Common myeloid progenitor, CD34-positive (primary cell): Measurements from ENCODE around the gene JMJD1C.
A peak's percentile ranks its signal among the peaks of the same experiment; 100 is the strongest.

ENCODE experiments used
- CTCF ChIA-PET: fragments of 350-600 bp; sonication (Branson Sonifier 250); formaldehyde crosslinking; loops from one replicate; lab custom pipeline; 2021; ENCODE audit warnings: antibody characterized with exemption; lab: Charles Lee
- POLR2A ChIA-PET: fragments of 350-600 bp; sonication (Branson Sonifier 250); formaldehyde crosslinking; loops from one replicate; lab custom pipeline; 2021; ENCODE audit warnings: antibody characterized with exemption; lab: Charles Lee
- DNase-seq, 3 donors: peaks; one replicate each; pipeline versions ENCODE4 v3.0.0 to v3.0.0-alpha.2; 2013
- H3K27ac ChIP-seq, 2 experiments: 1 replicate in 1 of 2; 2 replicates in 1 of 2; pipeline ENCODE4 v1.7.0; 2013; ENCODE audit warnings: inconsistent platforms in 2 of 2, low read length in 2 of 2, mild to moderate bottlenecking in 2 of 2, low read depth in 1 of 2, moderate library complexity in 1 of 2; ENCODE audit not compliant: severe bottlenecking in 2 of 2, insufficient read depth in 1 of 2, poor library complexity in 1 of 2
- H3K27me3 ChIP-seq, 5 experiments: replicated peaks in 2 of 5; 1 replicate in 3 of 5; 2 replicates in 2 of 5; pipeline versions ENCODE4 v1.6.1 to v1.7.0; 2013; ENCODE audit warnings: low read length in 4 of 5, mild to moderate bottlenecking in 2 of 5, moderate library complexity in 2 of 5, inconsistent platforms in 1 of 5; ENCODE audit not compliant: insufficient read depth in 5 of 5, control insufficient read depth in 4 of 5
- H3K36me3 ChIP-seq, 4 experiments: 1 replicate in 2 of 4; 2 replicates in 2 of 4; pipeline versions ENCODE4 v1.6.1 to v1.7.0; 2013; ENCODE audit warnings: low read length in 3 of 4, control low read depth in 1 of 4, mild to moderate bottlenecking in 1 of 4; ENCODE audit not compliant: control insufficient read depth in 4 of 4, insufficient read depth in 4 of 4
- H3K4me1 ChIP-seq, 4 experiments: 1 replicate in 3 of 4; 2 replicates in 1 of 4; pipeline versions ENCODE4 v1.6.1 to v1.7.1; 2013; ENCODE audit warnings: low read length in 3 of 4, mild to moderate bottlenecking in 3 of 4, control low read depth in 1 of 4, inconsistent platforms in 1 of 4, moderate library complexity in 1 of 4; ENCODE audit not compliant: control insufficient read depth in 4 of 4, insufficient read depth in 4 of 4; ENCODE audit errors: control extremely low read depth in 1 of 4
- H3K4me3 ChIP-seq, 7 experiments: 1 replicate in 4 of 7; 2 replicates in 3 of 7; pipeline versions ENCODE4 v1.5.1 to v1.7.0; 2013; ENCODE audit warnings: mild to moderate bottlenecking in 7 of 7, low read length in 6 of 7, moderate library complexity in 6 of 7, inconsistent platforms in 2 of 7, low read depth in 2 of 7, control low read depth in 1 of 7; ENCODE audit not compliant: insufficient read depth in 4 of 7, control insufficient read depth in 1 of 7; ENCODE audit errors: extremely low read depth in 1 of 7
- H3K9me3 ChIP-seq, 5 experiments: 1 replicate in 4 of 5; 2 replicates in 1 of 5; pipeline versions ENCODE4 v1.6.1 to v1.7.1; 2013; ENCODE audit warnings: low read length in 4 of 5, mild to moderate bottlenecking in 2 of 5, inconsistent platforms in 1 of 5, low read depth in 1 of 5, moderate library complexity in 1 of 5; ENCODE audit not compliant: control insufficient read depth in 4 of 5, insufficient read depth in 2 of 5; ENCODE audit errors: control extremely low read depth in 1 of 5
- WGBS: methylation state at CpG from one replicate; pipeline ENCODE4 v1.1.5; 2013; ENCODE audit not compliant: insufficient coverage; 5-methylcytosine and 5-hydroxymethylcytosine counted together

The JMJD1C gene

DNA sequence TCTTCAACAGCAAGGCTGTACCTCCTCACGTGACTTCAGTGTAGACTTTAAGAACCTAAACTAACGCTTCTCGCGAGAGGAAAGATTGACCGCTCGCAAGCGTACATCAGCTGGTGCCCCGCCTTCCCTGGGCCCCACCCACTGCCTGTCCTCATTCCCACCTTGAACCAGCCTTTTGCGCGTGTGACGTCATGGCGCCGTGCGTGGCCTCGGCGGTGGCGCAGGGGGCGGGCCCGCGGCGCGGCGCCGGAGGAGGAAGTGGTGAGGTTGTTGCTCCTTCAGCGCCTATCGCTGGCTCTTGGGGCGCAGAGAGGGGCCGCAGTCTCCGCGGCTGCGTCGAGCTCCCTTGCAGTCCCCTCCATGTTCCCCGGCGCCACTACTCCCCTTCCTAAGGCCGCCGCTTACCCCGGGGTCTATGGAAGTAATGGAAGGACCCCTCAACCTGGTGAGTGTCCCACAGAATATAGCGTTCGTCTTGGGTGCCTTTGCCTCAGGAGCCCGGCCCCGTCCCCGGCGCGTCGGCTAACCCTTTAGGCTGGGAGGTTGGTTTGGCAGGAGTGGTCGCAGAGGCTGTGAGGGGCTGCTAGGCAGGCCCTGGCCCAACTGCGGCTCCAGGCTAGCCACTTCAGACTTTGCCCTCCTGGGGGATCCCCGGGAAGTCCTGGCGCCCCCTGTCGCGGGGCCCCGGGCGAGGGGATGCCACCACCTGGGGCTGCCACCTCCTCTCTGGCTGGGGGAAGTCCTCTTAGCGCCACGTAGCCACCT, 332.5 kb downstream of the JMJD1C start, which contains the start of gene NRBF2:
NRBF2 (plus strand) TSS at position 273 of the 765 bp plus-strand sequence; CDS start at position 416, 143 bp downstream.
- peak within 1 kb of the TSS; percentile 87 to 95 for H3K27ac ChIP-seq
- DNase-seq = peak; percentile 98 to 99 (median 99)
- H3K4me1 ChIP-seq = peaks cover 5 to 17% (median 10%) of the 10 kb centered on the region in 4 experiments
- H3K4me3 ChIP-seq = peak within 1 kb of the TSS; percentile 67 to 94 (median 89)
- no peaks in the 10 kb centered on the region for H3K36me3 ChIP-seq
- POLR2A ChIA-PET = interaction anchor here (0.6 kb wide), 1 partner anchor 192 kb away, joined by 4 read pairs; no protein-coding TSS in a partner anchor
- H3K9me3 ChIP-seq = peaks cover 0 to 3% (median 0%) of the 10 kb centered on the region in 5 experiments
- H3K27me3 ChIP-seq = peaks cover 0 to 4% (median 0%) of the 10 kb centered on the region in 5 experiments
- CTCF ChIA-PET = interaction anchor here (0.9 to 5.3 kb wide), 2 partner anchors 24 to 424 kb away, joined by 4 to 28 read pairs; no protein-coding TSS in a partner anchor
- WGBS = 0% methylated on average over 31 of the region's 55 CpGs

DNA sequence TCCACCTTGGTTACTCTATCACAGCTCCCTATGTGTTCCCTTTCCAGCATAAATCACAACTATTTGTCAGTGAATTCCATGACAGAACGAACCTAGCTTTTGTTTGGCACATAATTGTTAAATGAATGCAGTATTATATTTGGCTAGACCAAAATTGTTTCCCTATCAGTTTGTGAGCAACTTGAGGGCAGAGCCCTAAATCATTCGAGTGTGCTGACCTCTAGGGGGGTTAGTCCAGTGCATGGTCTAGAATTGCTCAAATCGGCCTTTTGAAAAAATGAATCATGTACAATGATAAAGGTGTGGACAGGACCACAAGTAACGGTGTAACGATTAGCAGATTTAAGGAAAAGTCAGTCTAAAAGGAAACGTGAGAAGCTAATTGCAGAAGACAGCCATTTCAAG, 333.1 kb downstream of the JMJD1C start:
- Histone ChIP-seq H3K4me3 (peak overlapping the region in 5 of 7 experiments; percentile 58 to 94 (median 89)), H3K4me1 (peaks cover 5 to 17% (median 10%) of the 10 kb centered on the region in 4 experiments), H3K27ac (no peak overlapping the region), H3K9me3 (peaks cover 0 to 3% (median 0%) of the 10 kb centered on the region in 5 experiments), H3K27me3 (peaks cover 0 to 4% (median 0%) of the 10 kb centered on the region in 5 experiments), H3K36me3 (no peaks in the 10 kb centered on the region)
- 92% methylated on average over 5 of the region's 6 CpGs for WGBS
- ChIA-PET POLR2A (no interaction called here), CTCF (interaction anchor here (0.9 to 2.4 kb wide), 2 partner anchors 24 to 424 kb away, joined by 4 to 6 read pairs; no protein-coding TSS in a partner anchor)
- DNase-seq = no peak

DNA sequence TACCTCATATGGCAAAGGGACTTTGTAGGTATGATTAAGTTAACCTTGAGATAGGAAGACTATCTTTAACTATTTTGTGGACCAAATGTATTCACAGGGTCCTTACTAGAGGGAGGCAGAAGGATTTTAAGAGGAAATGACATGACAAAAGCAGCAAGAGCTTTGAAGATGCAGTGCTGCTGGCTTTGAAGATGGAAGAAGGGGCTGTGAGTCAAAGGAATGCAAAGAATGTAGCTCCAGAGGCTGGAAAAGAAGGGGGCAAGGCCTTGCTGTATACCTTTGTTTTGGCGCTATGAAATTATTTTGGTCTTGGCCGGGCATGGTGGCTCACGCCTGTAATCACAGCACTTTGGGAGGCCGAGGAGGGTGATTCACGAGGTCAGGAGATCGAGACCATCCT, 335.9 kb downstream of the JMJD1C start:
- H3K36me3 ChIP-seq = no peaks in the 10 kb centered on the region
- no peak overlapping the region for H3K27ac ChIP-seq
- H3K9me3 ChIP-seq = peaks cover 0 to 3% (median 0%) of the 10 kb centered on the region in 5 experiments
- peaks cover 0 to 4% (median 0%) of the 10 kb centered on the region in 5 experiments for H3K27me3 ChIP-seq
- 97% methylated on average over 6 of the region's 6 CpGs for WGBS
- no peak for DNase-seq
- H3K4me3 ChIP-seq = no peak overlapping the region
- ChIA-PET CTCF (no interaction called here), POLR2A (interaction anchor here (0.5 kb wide), 1 partner anchor 13 kb away, joined by 3 read pairs; no protein-coding TSS in a partner anchor)
- peaks cover 5 to 13% (median 10%) of the 10 kb centered on the region in 4 experiments for H3K4me1 ChIP-seq

DNA sequence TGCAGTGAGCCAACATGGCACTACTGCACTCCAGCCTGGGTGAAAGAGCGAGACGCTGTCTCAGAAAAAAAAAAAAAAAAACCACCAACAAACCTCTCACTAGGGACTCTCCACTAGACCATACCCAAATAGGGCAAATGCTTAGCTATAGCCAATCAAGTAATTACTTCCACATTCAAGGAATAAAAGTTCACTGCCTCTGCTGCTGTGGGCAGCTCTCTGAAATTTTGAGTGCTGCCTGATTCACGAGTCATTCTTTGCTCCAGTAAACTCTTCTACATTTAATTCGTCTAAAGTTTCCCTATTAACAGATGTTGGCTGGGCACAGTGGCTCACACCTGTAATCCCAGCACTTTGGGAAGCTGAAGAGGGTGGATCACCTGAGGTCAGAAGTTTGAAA, 337.3 kb downstream of the JMJD1C start:
- 60% methylated on average over 2 of the region's 4 CpGs for WGBS

DNA sequence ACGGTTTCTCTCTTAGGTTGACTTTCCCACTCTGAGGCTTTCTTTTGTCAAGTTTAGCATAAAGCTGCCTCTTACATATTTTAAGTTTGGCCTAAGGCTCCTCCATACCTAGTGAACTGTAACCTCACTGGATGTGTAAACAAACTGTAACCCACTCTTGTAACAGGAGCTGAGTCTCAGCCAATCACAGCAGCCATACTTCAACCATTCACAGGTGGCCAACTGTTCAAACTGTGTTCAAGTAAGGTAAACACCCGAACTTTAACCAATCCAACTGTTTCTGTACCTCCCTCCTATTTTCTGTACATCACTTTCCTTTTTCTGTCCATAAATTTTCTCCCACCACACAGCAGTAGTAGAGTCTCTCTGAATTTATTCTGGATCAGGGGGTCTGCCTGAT, 340.3 kb downstream of the JMJD1C start:
- no peak for DNase-seq
- H3K9me3 ChIP-seq = no peaks in the 10 kb centered on the region
- WGBS = 85% methylated on average over 2 of the region's 2 CpGs
- ChIA-PET POLR2A (no interaction called here), CTCF (no interaction called here)
- no peaks in the 10 kb centered on the region for H3K36me3 ChIP-seq
- no peak overlapping the region for H3K27ac ChIP-seq
- no peaks in the 10 kb centered on the region for H3K4me1 ChIP-seq
- peaks cover 0 to 4% (median 0%) of the 10 kb centered on the region in 5 experiments for H3K27me3 ChIP-seq
- no peak overlapping the region for H3K4me3 ChIP-seq

More for the DNA sequence above, 337.3 kb downstream of the JMJD1C start:
- Histone ChIP-seq H3K9me3 (peaks cover 0 to 3% (median 0%) of the 10 kb centered on the region in 5 experiments), H3K27ac (no peak overlapping the region), H3K4me1 (peaks cover 0 to 4% (median 1%) of the 10 kb centered on the region in 4 experiments), H3K27me3 (peaks cover 0 to 4% (median 0%) of the 10 kb centered on the region in 5 experiments), H3K4me3 (no peak overlapping the region), H3K36me3 (no peaks in the 10 kb centered on the region)
- peak in 2 of 3 donors; percentile 7 to 11 for DNase-seq
- CTCF ChIA-PET = no interaction called here
- POLR2A ChIA-PET = no interaction called here

DNA sequence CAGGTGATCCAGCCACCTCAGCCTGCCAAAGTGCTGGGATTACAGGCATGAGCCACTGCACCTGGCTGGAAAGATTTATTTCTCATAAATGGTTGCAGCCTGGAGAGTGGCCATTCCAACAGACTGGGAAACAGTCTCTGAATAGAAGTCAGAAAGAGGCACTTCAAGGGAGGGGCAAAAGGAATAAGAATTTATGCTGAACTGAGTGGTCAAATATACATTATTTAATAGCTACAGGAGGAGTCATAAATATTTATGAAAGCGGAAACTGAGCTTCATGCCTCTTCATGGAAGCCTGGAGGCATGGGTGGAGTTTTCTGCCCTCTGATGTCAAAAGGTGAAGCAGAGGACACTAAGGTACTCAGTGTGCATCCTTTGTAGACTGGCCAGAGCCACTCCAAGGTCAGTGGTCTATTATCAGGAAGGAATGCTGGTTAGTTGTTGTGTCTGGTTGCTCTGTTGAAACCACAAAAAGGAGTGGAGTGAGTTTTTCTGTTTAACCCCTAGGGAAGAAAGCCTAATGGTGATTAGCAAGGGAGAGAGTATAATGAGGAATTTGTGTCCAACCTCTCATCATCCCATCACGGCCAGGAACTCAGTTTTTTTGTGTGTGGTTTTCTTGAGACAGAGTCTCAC, 341.9 kb downstream of the JMJD1C start:
- H3K27ac ChIP-seq = no peak overlapping the region
- ChIA-PET CTCF (no interaction called here), POLR2A (no interaction called here)
- no peaks in the 10 kb centered on the region for H3K9me3 ChIP-seq
- no peaks in the 10 kb centered on the region for H3K4me1 ChIP-seq
- WGBS = no CpG with 5 or more reads among the region's 2 CpGs
- no peaks in the 10 kb centered on the region for H3K27me3 ChIP-seq
- no peak for DNase-seq
- H3K4me3 ChIP-seq = no peak overlapping the region
- no peaks in the 10 kb centered on the region for H3K36me3 ChIP-seq
